Lower leg skin (tissue), 3 donors: ENCODE data around the gene ACSL1.

Experiments used
- POLR2A ChIP-seq, 2 donors: fragments of 450-650 bp; IDR thresholded peaks; one replicate each; pipeline ENCODE4 v1.6.1; 2016 to 2017; ENCODE audit warnings: antibody characterized with exemption in 2 of 2, mild to moderate bottlenecking in 1 of 2, moderate library complexity in 1 of 2
- TF ChIP-seq, protein P1 (sequence below), 3 donors: fragments of 450-650 bp; IDR thresholded peaks; one replicate each; pipeline ENCODE4 v1.5.1; 2016; ENCODE audit warnings: antibody characterized with exemption in 3 of 3, mild to moderate bottlenecking in 3 of 3, moderate library complexity in 2 of 3

DNA sequence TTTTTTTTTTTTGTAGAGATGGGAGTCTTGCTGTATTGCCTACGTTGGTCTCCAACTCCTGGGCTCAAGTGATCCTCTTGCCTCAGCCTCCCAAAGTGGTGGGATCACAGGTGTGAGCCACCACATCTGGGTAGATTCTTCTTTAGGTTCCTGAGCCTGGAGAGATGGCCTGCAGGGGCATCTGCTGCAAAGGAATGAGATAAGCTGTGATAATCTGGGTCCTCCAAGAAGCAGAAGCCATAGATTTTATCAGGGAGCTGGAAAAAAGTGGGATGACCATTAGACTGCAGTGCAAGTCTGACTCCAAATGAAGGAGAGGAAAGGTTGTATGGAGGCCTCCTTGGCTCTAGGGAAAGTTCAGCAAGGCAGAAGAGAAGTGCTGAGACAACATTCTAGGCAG lies 19.0 kb upstream of the ACSL1 start:
- TF ChIP-seq, protein P1, sequence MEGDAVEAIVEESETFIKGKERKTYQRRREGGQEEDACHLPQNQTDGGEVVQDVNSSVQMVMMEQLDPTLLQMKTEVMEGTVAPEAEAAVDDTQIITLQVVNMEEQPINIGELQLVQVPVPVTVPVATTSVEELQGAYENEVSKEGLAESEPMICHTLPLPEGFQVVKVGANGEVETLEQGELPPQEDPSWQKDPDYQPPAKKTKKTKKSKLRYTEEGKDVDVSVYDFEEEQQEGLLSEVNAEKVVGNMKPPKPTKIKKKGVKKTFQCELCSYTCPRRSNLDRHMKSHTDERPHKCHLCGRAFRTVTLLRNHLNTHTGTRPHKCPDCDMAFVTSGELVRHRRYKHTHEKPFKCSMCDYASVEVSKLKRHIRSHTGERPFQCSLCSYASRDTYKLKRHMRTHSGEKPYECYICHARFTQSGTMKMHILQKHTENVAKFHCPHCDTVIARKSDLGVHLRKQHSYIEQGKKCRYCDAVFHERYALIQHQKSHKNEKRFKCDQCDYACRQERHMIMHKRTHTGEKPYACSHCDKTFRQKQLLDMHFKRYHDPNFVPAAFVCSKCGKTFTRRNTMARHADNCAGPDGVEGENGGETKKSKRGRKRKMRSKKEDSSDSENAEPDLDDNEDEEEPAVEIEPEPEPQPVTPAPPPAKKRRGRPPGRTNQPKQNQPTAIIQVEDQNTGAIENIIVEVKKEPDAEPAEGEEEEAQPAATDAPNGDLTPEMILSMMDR (IDR thresholded peaks at IDR 0.05): no peak
- TF ChIP-seq POLR2A (IDR thresholded peaks at IDR 0.05): no peak
